Heart left ventricle (tissue), 16 donors: ENCODE data around the gene CARD18. TPM values are rescaled to one million over a fixed set of nuclear protein-coding genes. Genes with fewer than 3 reads are reported as not detected.
A peak's percentile ranks its signal among the peaks of the same experiment; 100 is the strongest.

Experiments used
- ATAC-seq, 4 donors: fragments of 200-7000 bp; cut with Tn5 transposase; one replicate each; pipeline ENCODE4 v1.9.1; 2020 to 2022; ENCODE audit warnings: moderate library complexity in 4 of 4, mild to moderate bottlenecking in 3 of 4, moderate number of reproducible peaks in 1 of 4
- DNase-seq, 5 donors: peaks; one replicate each; pipeline ENCODE4 v3.0.0-alpha.2; 2020
- H3K27ac ChIP-seq, 12 donors: fragments of 200-600 bp; sonication (generic) in 4 of 12; one replicate each; pipeline versions ENCODE4 v1.5.0 to v1.8.0; 2016 to 2022; ENCODE audit warnings: mild to moderate bottlenecking in 2 of 12
- H3K27me3 ChIP-seq, 9 donors: fragments of 200-600 bp; sonication (generic) in 2 of 9; one replicate each; pipeline versions ENCODE4 v1.5.1 to v1.8.0; 2016 to 2022; ENCODE audit warnings: mild to moderate bottlenecking in 3 of 9
- H3K36me3 ChIP-seq, 9 donors: fragments of 200-600 bp; sonication (generic) in 2 of 9; one replicate each; pipeline versions ENCODE4 v1.5.0 to v1.8.0; 2018 to 2022; ENCODE audit warnings: mild to moderate bottlenecking in 2 of 9
- H3K4me1 ChIP-seq, 12 donors: fragments of 200-600 bp; sonication (generic) in 4 of 12; one replicate each; pipeline versions ENCODE4 v1.5.0 to v1.8.0; 2016 to 2022; ENCODE audit warnings: mild to moderate bottlenecking in 3 of 12
- H3K4me3 ChIP-seq, 12 donors: fragments of 200-600 bp; sonication (generic) in 4 of 12; one replicate each; pipeline versions ENCODE4 v1.5.0 to v1.8.0; 2017 to 2022; ENCODE audit warnings: mild to moderate bottlenecking in 9 of 12, moderate library complexity in 4 of 12
- H3K9me3 ChIP-seq, 12 donors: fragments of 200-600 bp; sonication (generic) in 4 of 12; one replicate each; pipeline versions ENCODE4 v1.5.0 to v1.8.0; 2016 to 2022; ENCODE audit warnings: mild to moderate bottlenecking in 1 of 12
- CTCF ChIP-seq, 12 donors: fragments of 200-600 bp; sonication (generic) in 4 of 12; IDR thresholded peaks; one replicate each; pipeline versions ENCODE4 v1.5.0 to v1.8.0; 2018 to 2022; ENCODE audit warnings: antibody characterized with exemption in 12 of 12, mild to moderate bottlenecking in 5 of 12
- POLR2A ChIP-seq, 2 donors: fragments of 450-650 bp; IDR thresholded peaks; one replicate each; pipeline ENCODE4 v1.6.1; 2017; ENCODE audit warnings: antibody characterized with exemption in 2 of 2, mild to moderate bottlenecking in 2 of 2, moderate library complexity in 2 of 2
- WGBS, 4 donors: extraction: QIAGEN DNeasy Blood & Tissue Kit in 2 of 4; methylation state at CpG; one replicate each; pipeline versions ENCODE4 v1.1.5 to v1.1.7; 2013 to 2018; 5-methylcytosine and 5-hydroxymethylcytosine counted together
- intact Hi-C, 10 donors: fragments of 100-400 bp; cut with DNase I; formaldehyde crosslinking; loops; one replicate each; pipeline versions ENCODE4 v1.11.1 to v1.14.2; 2022
- polyA plus RNA-seq, 2 donors: library from polyadenylated mRNA; stranded (reverse); fragments of 200-250 nt; gene quantifications; one replicate each; pipeline ENCODE4 v1.2.3, GENCODE V29; 2013
- total RNA-seq, 9 donors: library from RNA; depleted of rRNA in 2 of 9; stranded (reverse); fragments of >200 nt in 2 of 9; fragmentation: NEBNext Ultra II Directional in 3 of 9; extraction: Animal tissue kit (Norgen Biotek cat#: 25700) in 3 of 9; gene quantifications; one replicate each; pipeline versions ENCODE4 v1.1.0 to v1.2.4, GENCODE V29; 2016 to 2023
- donor health status: ischemic (EF 13 %, LVEDD 7.1; RV severe dilation, severe dysfunction).
- donor health status: healthy with polysubstance abuse.
- donor health status: DM: no; HTN: yes; CAD: no.
- donor health status: DM: no; HTN: no; CAD: no.
- donor health status: ischemic (EF 25% LVEDD 6.9; RV normal size, moderate dysfunction).
- donor health status: ischemic (EF 25% LVEDD 5.7; RV mildly dilated, moderate dysfunction).
- donor health status: healthy.
- donor health status: DM: yes; HTN: yes; CAD: no.
- donor health status: ischemic (EF 35%, LVEDD 5.7; RV mildly dilated, moderate dysfunction).
- donor health status: nonischemic (EF 11% LVEDD 7.7; RV severe dilation, severe dysfunction).
- donor health status: DM: yes; HTN: yes; CAD: no.
- donor health status: PGD.
- donor health status: ischemic (EF 29% LVEDD 5.4; RV normal size, mild dysfunction).
- donor health status: nonischemic (EF 23%, LVEDD 6.1; RV moderate dilation, normal function).

The CARD18 gene
- total and polyA plus RNA-seq, 11 donors: 0.91 TPM; not detected in 10

- no peaks in the 10 kb centered on the region for H3K4me1 ChIP-seq
- no peak for TF ChIP-seq POLR2A (IDR thresholded peaks at IDR 0.05)
- no peak for TF ChIP-seq CTCF (IDR thresholded peaks at IDR 0.05)
- no peak overlapping the region for H3K4me3 ChIP-seq
- H3K9me3 ChIP-seq: peaks cover 0 to 14% (median 0%) of the 10 kb centered on the region in 12 donors
- no peak overlapping the region for H3K27ac ChIP-seq
- H3K27me3 ChIP-seq: no peaks in the 10 kb centered on the region
- intact Hi-C loops: no loop called here
- no peak for ATAC-seq
- WGBS, 4 donors: 70 to 79% (median 73%) methylated on average over 3 of the region's 3 CpGs
- H3K36me3 ChIP-seq: no peaks in the 10 kb centered on the region
- no peak for DNase-seq
Observed at GRCh38 chr11:105130189-105130813, 9.3 kb downstream of the CARD18 start.

GRCh38 chr11:105124756-105125155 lies 14.8 kb downstream of the CARD18 start:
- Histone ChIP-seq H3K36me3 (no peaks in the 10 kb centered on the region), H3K4me3 (no peak overlapping the region), H3K4me1 (no peaks in the 10 kb centered on the region), H3K27ac (no peak overlapping the region), H3K9me3 (peaks cover 0 to 6% (median 0%) of the 10 kb centered on the region in 12 donors), H3K27me3 (no peaks in the 10 kb centered on the region)
- intact Hi-C loops: no loop called here
- TF ChIP-seq CTCF (IDR thresholded peaks at IDR 0.05) (no peak), POLR2A (IDR thresholded peaks at IDR 0.05) (no peak)
- no peak for DNase-seq
- ATAC-seq: no peak
- 77 to 93% (median 89%) methylated on average over 2 of the region's 2 CpGs for WGBS, 4 donors

- Histone ChIP-seq H3K36me3 (no peaks in the 10 kb centered on the region), H3K4me3 (no peak overlapping the region), H3K27me3 (no peaks in the 10 kb centered on the region), H3K4me1 (peaks cover 0 to 14% (median 0%) of the 10 kb centered on the region in 12 donors), H3K9me3 (no peaks in the 10 kb centered on the region), H3K27ac (peak overlapping the region in 1 of 12 donors; percentile 79)
- DNase-seq (no peak), ATAC-seq (no peak)
- TF ChIP-seq CTCF (IDR thresholded peaks at IDR 0.05) (no peak), POLR2A (IDR thresholded peaks at IDR 0.05) (no peak)
- intact Hi-C loops: no loop called here
- WGBS, 4 donors: 85 to 94% (median 86%) methylated on average over 10 to 13 of the region's 13 CpGs
Observed at GRCh38 chr11:105111145-105111944, 28.2 kb downstream of the CARD18 start.

- Histone ChIP-seq H3K27me3 (no peaks in the 10 kb centered on the region), H3K27ac (peak overlapping the region in 4 of 12 donors; percentile 4 to 79 (median 44)), H3K4me3 (peak overlapping the region in 4 of 12 donors; percentile 12 to 41 (median 24)), H3K9me3 (peaks cover 0 to 3% (median 0%) of the 10 kb centered on the region in 12 donors), H3K36me3 (no peaks in the 10 kb centered on the region), H3K4me1 (peaks cover 0 to 14% (median 0%) of the 10 kb centered on the region in 12 donors)
- intact Hi-C loops: no loop called here
- 36 to 60% (median 45%) methylated on average over 2 of the region's 2 CpGs for WGBS, 4 donors
- no peak for DNase-seq
- ATAC-seq: peak in 1 of 4 donors; percentile 22
- TF ChIP-seq CTCF (IDR thresholded peaks at IDR 0.05) (no peak), POLR2A (IDR thresholded peaks at IDR 0.05) (no peak)
Observed at GRCh38 chr11:105110688-105111030, 28.9 kb downstream of the CARD18 start.
